HG02852 (cell line): ENCODE measurements around the gene ZNF831.

ENCODE experiments used
- ATAC-seq: cut with Tn5 transposase; IDR thresholded peaks from one replicate; pipeline ENCODE4 v1.9.1; 2021; ENCODE audit warnings: mild to moderate bottlenecking, moderate library complexity; ENCODE audit not compliant: unreplicated experiment

Gene ZNF831

GRCh38 chr20:59154317-59155013 lies 9.2 kb upstream of the ZNF831 start:
- no peak for ATAC-seq

DNA sequence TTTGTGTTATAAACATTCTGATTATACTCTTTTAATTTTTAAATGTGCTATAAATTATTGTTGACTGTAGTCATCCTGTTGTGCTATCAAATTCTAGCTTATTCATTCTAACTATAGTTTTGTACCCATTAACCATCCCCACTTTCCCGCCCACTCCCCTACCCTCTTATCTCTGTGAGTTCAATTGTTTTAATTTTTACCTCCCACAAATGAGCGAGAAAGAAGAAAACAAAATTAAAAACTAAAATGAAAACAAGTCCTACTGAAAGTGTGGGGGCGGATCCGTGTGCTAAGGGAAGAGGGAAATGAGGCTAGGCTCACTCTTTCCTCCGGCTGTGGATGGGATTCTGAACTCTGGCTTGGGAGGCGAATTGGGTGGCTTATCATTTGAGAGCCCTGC lies 6.6 kb upstream of the ZNF831 start:
- ATAC-seq, result no peak

- ATAC-seq, result no peak
Measured at GRCh38 chr20:59157531-59157930, 6.1 kb upstream of the ZNF831 start.

DNA sequence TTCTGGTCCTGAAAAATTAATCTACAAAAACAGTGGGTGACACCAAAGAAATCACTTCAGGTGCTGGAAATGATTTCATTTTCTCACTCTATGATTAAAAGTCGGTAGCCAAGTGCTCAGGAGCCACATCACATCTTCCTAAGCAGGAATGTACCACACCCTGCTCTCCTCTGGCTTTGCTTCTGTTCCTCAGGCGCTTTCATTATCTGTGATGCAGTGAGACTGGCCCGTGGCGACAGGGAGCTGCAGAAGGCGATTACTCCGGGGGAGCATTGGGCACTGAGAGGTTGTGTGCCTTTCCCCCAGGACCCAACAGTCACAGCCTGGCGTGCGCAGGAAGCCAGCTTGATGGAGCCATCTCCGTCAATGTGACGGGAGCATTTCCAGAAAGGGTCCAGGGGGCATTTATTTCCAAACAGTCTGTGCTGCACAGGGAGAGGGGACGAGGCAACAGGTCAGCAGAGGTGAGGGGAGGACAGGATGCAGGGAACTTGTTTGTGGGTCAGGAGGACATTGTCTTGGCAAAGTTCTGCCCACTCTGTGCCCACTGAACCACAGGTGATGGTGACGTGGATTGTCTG lies 5.6 kb upstream of the ZNF831 start:
- ATAC-seq, result no peak

DNA sequence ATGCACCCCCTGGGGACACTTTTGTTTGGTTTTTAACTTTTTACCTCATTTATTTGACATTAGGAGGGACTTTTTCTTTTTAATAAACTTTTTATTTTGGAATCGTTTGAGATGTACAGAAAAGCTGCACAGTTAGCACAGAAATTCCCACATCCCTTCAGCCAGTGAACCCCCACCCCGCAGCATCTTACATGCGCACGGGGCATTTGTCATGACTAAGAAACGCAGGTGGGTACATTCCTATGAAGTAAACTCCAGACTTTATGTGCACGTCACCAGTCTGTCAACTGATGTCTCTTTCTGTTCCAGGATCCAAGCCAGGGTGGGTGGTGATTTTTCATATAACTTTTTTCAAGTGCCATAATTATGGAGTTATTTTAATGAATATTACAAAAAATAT lies 4.9 kb upstream of the ZNF831 start:
- no peak for ATAC-seq

DNA sequence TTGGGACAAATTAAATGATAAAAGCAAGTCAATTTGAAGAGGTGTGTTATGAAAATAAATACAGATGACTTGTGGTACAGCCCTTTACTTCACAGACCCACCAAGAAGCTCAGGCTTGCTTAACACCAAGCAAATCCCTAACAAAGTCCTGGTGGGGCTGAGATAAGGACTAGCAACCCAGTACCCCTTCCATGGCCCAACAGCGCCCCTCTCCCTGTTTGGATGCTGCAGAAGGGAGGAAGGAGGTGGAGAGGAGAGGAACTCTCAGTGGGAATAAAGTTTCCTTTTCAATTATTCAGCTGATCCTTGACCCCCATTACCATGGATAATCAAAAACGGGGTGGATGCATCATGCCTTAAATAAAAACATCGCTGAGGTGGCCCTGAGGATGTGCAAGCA lies 4.5 kb upstream of the ZNF831 start:
- no peak for ATAC-seq

- ATAC-seq, result no peak
Measured at GRCh38 chr20:59159493-59160376, 3.9 kb upstream of the ZNF831 start.

DNA sequence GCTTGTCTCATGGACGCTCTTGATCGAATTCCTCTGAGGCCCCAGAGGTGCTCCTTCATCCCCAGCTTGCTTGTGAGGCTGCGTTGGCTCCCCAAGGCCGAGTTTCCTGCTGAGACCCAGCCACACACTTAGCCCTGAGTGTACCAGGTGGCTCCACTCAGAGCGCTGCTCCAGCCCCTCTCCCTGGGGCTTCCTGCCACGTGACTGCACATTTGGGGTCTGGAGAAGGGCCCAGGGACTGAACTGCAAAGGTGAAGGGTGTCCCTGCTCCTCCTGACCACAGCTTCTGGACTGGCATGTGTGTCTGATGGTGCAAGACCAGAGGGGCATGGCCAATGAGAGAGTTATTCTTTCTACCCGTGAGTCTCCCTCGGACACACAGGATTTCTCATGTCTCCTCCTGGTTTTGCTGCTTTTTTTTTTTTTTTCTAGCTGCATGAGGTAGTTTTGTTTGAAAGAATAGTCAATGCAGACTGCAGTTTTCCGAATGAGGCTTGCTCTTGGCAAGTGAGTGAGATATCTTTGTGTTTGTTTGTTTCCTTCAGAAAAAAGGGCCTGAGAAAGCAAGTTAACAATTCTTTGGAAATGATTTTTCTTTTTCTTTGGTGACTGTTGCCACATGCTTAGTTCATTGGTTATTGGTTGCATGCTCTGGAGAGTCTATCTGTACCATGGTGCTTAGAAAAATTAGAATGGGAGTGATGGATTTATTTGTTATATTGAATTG lies 3.1 kb upstream of the ZNF831 start:
- ATAC-seq, result no peak

DNA sequence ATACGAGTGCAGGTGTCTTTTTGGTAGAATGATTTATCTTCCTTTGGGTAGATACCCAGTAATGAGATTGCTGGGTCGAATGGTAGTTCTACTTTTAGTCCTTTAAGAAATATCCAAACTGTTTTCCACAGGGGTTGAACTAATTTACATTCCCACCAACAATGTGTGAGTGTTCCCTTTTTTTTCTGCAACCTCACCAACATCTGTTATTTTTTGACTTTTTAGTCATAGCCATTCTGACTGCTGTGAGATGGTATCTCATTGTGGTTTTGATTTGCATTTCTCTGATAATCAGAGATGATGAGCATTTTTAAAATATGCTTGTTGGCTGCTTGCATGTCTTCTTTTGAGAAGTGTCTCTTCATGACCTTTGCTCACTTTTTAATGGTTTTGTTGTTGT lies 1.9 kb upstream of the ZNF831 start:
- no peak for ATAC-seq

DNA sequence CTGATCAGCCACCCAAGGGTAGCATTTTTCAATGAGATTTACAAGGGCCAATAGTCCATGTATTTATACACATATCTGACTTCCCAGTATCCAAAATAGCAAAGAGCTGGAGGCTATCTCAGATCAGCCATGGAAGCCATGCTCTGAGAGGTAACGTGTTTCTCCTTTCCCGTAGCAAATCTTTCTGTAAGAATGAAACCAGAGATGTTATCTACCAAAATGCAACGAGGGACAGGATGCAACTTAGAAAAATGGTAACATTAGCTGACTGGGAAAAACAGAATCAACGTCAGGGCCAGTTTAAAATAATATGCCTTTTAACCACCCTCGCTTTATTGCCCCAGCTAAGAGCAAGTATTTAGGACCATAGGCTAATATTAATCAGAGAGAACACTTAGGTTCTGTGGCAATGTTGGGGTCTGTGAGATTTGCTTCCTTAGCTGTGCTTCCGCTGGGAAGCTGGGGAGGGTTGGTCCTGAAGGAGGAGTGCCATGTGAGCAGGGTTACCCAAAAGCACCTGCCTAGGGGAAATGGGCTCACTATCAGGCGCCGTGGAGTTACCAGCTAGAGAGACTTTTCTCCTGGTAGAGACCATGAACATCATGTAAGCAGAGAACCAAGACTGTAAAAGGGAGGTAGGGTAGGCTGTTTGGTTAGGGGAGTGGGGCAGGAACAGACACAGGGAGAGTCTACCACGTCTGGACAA lies 1.2 kb downstream of the ZNF831 start:
- no peak for ATAC-seq

DNA sequence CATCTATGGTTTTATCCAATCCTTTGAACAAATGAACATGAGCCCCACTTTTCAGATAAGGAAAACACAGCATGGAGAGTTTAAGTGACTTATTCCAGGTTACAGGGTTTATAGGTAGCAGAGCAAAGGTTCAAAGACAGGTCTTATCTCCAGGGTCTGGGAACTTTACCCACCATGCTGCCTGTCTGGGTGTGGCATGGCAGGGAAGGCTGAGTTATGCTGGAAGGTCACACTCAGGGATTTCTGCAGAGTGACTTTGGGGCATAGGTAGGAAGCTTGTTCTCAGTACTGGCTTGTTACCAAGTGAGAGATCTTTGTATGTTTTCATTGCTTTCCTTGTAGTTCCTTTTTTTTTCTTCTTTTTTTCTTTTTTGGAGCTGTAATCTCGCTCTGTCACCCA lies 1.8 kb downstream of the ZNF831 start:
- ATAC-seq, result no peak

- ATAC-seq, result no peak
Measured at GRCh38 chr20:59165891-59166709, 2.5 kb downstream of the ZNF831 start.

- no peak for ATAC-seq
Measured at GRCh38 chr20:59170406-59171349, 7.1 kb downstream of the ZNF831 start.

- no peak for ATAC-seq
Measured at GRCh38 chr20:59171986-59172385, 8.4 kb downstream of the ZNF831 start.

DNA sequence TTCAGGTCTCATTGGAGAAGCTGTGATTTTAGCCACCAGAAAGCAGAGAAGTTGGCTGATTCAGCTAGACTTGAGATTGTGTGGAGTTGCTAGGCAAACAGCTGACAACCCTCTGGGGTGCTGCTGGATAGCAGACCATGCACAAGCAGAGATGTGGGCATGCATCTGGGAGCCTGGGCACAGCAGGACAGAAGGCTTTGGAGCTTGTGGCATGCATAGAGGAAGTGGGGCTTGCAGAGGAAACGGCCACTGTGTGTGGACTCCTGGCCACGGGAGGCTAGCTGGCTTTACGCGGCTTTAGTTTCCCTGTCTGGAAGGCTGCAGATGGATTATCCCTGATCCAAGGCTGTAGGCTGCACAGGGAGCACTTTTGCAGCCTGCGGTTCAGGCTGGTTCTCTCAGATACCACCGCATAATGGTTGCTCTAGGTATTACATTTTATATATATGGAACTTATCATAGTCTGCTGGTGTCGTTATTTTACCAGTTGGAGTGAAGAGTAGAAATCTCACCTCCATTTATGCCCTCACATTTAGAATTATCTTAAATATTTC lies 10.4 kb downstream of the ZNF831 start:
- no peak for ATAC-seq

GRCh38 chr20:59175002-59175401 lies 11.4 kb downstream of the ZNF831 start:
- ATAC-seq, result no peak

DNA sequence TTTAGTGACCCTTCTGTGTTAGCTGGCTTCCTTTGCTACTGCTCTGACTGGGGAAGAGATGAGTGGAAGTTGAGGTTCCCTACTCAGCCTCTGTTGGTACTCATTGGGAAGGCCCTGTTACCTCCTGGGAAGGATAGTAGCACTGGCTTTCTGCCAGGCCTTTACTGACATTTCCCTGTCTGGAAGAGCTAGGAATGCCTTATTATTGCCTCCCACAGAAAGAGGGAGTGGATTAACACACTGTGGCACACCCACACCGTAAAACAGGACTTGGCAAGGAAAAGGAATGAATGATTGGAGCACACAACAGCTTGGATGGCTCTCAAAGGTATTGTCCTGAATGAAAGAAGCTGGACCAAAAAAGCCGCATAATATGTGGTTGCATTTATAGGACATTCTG lies 12.2 kb downstream of the ZNF831 start:
- ATAC-seq, result no peak

GRCh38 chr20:59176812-59177211 lies 13.2 kb downstream of the ZNF831 start:
- no peak for ATAC-seq
